ENCODE measurements around the gene MEI1.
A peak's percentile ranks its signal among the peaks of the same experiment; 100 is the strongest.

The MEI1 gene

GRCh38 chr22:41699264-41700107, at the start of gene MEI1:
TSS of gene MEI1 (plus strand) at chr22:41699503. CDS start at chr22:41699539, 36 bp downstream.
- TF ChIP-seq CTCF (IDR thresholded peaks at IDR 0.05; ENCODE audit: low read length, missing control alignments): no peak
- DNase-seq (ENCODE audit: low read depth): peak; percentile 78
- no peak within 1 kb of the TSS for H3K4me3 ChIP-seq (replicated peaks; ENCODE audit: low read depth, low read length)

GRCh38 chr22:41650229-41650628, 49.1 kb upstream of the MEI1 start:
- no peak for TF ChIP-seq CTCF (IDR thresholded peaks at IDR 0.05; ENCODE audit: low read length, missing control alignments)
- no peak for DNase-seq (ENCODE audit: low read depth)
- H3K4me3 ChIP-seq (replicated peaks; ENCODE audit: low read depth, low read length): no peak overlapping the region

- no peak overlapping the region for H3K4me3 ChIP-seq (replicated peaks; ENCODE audit: low read depth, low read length)
- no peak for DNase-seq (ENCODE audit: low read depth)
- no peak for TF ChIP-seq CTCF (IDR thresholded peaks at IDR 0.05; ENCODE audit: low read length, missing control alignments)
Measured at GRCh38 chr22:41650821-41651220, 48.5 kb upstream of the MEI1 start.

- no peak for TF ChIP-seq CTCF (IDR thresholded peaks at IDR 0.05; ENCODE audit: low read length, missing control alignments)
- DNase-seq (ENCODE audit: low read depth): no peak
- H3K4me3 ChIP-seq (replicated peaks; ENCODE audit: low read depth, low read length): no peak overlapping the region
Measured at GRCh38 chr22:41654322-41654721, 45.0 kb upstream of the MEI1 start.

- no peak for TF ChIP-seq CTCF (IDR thresholded peaks at IDR 0.05; ENCODE audit: low read length, missing control alignments)
- no peak for DNase-seq (ENCODE audit: low read depth)
- H3K4me3 ChIP-seq (replicated peaks; ENCODE audit: low read depth, low read length): no peak overlapping the region
Measured at GRCh38 chr22:41656556-41656955, 42.7 kb upstream of the MEI1 start.

- TF ChIP-seq CTCF (IDR thresholded peaks at IDR 0.05; ENCODE audit: low read length, missing control alignments): no peak
- no peak overlapping the region for H3K4me3 ChIP-seq (replicated peaks; ENCODE audit: low read depth, low read length)
- no peak for DNase-seq (ENCODE audit: low read depth)
Measured at GRCh38 chr22:41657709-41658108, 41.6 kb upstream of the MEI1 start.

GRCh38 chr22:41658869-41659268, 40.4 kb upstream of the MEI1 start:
- DNase-seq (ENCODE audit: low read depth): no peak
- TF ChIP-seq CTCF (IDR thresholded peaks at IDR 0.05; ENCODE audit: low read length, missing control alignments): no peak
- no peak overlapping the region for H3K4me3 ChIP-seq (replicated peaks; ENCODE audit: low read depth, low read length)

Measured in fibroblast of pulmonary artery (primary cell).